ENCODE results near the gene CDH11.

Gene CDH11, protein sequence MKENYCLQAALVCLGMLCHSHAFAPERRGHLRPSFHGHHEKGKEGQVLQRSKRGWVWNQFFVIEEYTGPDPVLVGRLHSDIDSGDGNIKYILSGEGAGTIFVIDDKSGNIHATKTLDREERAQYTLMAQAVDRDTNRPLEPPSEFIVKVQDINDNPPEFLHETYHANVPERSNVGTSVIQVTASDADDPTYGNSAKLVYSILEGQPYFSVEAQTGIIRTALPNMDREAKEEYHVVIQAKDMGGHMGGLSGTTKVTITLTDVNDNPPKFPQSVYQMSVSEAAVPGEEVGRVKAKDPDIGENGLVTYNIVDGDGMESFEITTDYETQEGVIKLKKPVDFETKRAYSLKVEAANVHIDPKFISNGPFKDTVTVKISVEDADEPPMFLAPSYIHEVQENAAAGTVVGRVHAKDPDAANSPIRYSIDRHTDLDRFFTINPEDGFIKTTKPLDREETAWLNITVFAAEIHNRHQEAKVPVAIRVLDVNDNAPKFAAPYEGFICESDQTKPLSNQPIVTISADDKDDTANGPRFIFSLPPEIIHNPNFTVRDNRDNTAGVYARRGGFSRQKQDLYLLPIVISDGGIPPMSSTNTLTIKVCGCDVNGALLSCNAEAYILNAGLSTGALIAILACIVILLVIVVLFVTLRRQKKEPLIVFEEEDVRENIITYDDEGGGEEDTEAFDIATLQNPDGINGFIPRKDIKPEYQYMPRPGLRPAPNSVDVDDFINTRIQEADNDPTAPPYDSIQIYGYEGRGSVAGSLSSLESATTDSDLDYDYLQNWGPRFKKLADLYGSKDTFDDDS

DNA sequence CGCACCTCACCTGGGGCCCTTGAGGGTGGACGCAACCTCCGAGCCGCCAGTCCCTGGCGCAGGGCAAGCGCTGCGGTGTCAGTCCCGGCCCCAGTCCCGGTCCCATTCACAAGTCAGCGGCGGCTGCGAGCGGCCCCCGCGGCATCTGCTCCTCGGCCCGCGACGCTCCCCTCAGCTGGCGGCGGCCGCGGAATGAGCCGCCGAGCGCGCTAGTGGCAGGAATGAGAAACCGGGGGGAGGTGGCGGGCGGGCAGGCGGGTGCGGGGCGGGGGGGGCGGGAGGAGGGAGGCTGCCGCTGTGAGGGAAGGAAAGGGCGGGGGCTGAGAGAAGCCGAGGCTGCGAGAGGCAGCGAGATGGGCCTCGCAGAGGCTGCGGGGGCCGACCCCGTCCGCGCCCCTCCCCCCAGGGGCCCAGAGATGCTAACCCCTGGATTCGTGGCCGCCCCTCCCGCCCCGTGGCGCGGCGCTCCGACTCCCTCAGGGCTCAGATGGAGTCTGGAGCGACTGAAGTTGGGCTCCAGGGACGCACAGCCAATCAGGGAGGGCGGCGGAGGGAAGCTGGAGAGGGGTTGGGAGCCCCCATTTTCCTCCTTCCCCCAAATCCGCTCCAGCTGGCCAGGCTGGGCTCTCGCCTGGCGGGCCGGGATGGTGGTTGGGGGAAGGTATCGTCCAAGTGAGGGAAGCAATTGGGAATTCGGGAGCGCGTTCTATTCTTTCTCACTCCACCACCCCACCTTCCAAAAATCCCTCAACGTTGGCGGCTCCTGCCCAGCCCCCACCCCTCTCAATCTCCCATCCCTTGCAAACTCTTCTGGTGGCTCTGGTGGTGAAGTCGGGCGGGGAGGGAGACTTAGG is at the start of gene CDH11:
CDH11 (minus strand) TSS at position 194 of the 854 bp plus-strand sequence. CDS start 117,194 bp downstream, outside the sequence.
- no peak for DNase-seq (ENCODE audit: low spot score)

DNA sequence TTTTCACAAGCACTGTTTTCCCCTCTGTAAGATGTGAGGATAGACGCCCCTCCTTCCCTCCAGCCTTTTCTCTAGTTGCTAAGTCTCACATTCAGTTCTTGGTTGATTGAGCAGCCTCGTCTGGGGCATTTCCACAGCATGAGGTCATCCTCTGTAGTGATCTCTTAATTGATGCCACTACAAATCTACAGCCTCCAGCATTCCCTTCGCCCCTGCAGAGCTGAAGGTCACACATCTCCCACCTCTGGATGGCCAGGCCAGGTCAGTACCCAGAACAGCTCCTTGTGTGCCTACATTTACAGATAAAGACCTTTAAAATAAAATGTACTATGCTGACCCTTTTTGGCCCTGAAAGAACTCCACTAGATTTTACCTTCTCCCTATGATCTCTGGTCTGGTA is 32.5 kb upstream of the CDH11 start:
- DNase-seq (ENCODE audit: low spot score): no peak

DNA sequence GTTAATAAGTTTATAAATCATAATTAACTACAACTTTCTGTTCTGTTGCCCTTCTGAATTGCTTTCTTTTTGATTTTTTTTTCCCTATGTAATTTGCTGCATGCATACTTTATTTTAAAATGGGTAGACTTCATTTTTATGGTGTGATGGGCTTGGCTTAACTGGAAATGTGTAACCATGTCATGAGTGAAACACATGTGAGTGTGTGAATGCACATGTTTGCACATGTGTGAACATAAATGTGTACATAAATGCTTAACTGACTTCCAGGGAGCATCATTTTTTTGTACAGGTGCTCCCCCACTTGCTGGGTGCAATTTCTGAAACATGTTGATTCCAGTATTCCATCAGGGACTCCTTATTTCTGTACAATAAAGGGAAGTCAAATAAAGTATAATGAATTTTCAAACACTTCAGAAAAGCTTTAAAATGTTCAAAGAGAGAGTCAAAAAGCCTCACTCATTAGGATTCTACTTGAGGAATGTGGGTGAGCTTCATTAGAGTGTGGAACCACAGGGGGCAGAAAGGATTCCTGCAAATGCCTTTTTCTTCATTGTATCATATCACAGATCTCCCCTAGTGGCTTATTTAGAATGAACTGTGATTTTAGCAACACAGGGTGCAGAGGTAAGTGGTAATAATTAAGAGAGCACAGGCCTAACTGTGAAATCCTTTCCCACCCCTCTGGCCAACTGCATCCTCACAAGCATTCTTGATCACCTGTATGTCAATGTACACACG is 31.7 kb upstream of the CDH11 start:
- peak; percentile 4 for DNase-seq (ENCODE audit: low spot score)

- no peak for DNase-seq (ENCODE audit: low spot score)
These were observed 26.9 kb upstream of the CDH11 start for GRCh38 chr16:65148804-65149203.

- no peak for DNase-seq (ENCODE audit: low spot score)
These were observed 20.4 kb upstream of the CDH11 start for GRCh38 chr16:65142276-65142675.

GRCh38 chr16:65136681-65137080 is 14.8 kb upstream of the CDH11 start:
- no peak for DNase-seq (ENCODE audit: low spot score)

- peak; percentile 21 for DNase-seq (ENCODE audit: low spot score)
These were observed 5.2 kb upstream of the CDH11 start for GRCh38 chr16:65126845-65127624.

DNA sequence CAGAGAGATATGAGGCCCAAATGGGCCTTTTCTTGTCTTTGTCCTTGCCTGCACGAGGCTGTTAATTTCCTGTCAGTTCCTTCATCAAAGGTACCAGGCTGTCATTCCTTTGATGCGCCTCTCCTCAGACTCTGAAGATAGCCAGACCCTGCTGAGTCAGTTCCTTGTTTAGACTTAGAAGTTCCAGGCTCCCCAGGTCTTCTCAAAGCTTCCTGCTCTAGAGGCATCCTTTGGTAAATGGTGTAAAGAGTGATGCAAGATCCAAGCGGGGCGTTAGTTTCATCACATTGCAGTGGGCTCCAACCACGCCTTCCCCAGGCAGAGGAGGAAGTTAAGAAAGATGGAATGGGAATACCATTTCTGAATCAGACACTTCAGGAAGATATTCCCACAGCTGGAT is 4.0 kb upstream of the CDH11 start:
- no peak for DNase-seq (ENCODE audit: low spot score)

DNA sequence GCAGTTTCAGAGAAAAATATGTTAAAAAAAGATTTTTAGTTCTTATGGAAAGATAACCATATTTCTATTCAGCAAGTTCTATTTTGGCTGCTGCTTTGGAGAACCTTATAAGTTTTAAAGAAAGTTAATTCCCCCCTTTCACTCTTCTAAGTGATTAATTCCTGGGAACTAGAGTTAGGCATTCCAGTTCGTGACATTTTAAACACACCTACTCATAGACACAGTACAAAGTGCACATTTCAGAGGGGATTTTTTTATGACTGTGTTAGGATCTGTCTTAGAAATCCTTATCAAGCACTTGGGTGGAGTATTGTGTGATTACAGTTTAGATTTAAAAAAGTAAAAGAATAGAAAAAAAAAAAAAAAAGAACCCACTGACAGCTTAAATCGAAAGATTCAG is 3.5 kb upstream of the CDH11 start:
- no peak for DNase-seq (ENCODE audit: low spot score)

GRCh38 chr16:65124596-65124995 is 2.7 kb upstream of the CDH11 start:
- no peak for DNase-seq (ENCODE audit: low spot score)

DNA sequence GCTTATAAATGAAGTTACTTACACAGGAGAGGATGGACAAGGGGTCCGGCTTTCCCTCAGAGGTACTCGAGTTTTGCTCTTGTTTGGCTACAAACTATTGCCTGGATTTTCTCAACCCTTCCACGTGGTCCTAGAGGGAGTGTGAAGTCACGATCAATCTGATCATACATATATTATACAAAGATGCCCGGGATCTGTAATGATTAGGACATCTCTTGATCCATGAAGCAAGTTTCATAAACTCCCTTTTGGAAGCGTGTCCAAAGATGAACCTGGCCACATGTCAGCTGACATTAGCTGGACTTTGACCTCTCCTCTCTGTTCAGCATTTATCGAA is 2.3 kb upstream of the CDH11 start:
- DNase-seq (ENCODE audit: low spot score): no peak

- DNase-seq (ENCODE audit: low spot score): no peak
These were observed 1.7 kb upstream of the CDH11 start for GRCh38 chr16:65123396-65124211.

GRCh38 chr16:65122724-65123395 is 997 bp upstream of the CDH11 start:
- no peak for DNase-seq (ENCODE audit: low spot score)

GRCh38 chr16:65120831-65121721 is 787 bp downstream of the CDH11 start:
- DNase-seq (ENCODE audit: low spot score): no peak

DNA sequence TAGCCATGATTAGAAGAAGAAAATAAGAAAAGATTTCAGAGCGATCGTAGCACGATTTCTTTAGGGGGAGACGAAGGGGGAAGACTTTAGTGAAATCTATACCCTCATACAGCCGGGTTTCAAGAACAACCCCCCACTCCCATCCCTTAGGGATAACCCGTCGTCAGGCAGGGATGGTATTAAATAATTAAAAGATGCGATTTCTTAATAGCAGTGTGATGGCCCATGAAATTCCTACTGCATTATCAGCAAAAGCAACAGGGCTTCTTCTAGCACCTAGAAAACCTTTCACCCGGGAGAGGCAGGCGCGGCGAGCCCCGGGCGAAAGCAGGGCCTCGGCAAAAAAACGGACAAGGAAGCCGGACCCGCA is 1.4 kb downstream of the CDH11 start:
- DNase-seq (ENCODE audit: low spot score): no peak

DNA sequence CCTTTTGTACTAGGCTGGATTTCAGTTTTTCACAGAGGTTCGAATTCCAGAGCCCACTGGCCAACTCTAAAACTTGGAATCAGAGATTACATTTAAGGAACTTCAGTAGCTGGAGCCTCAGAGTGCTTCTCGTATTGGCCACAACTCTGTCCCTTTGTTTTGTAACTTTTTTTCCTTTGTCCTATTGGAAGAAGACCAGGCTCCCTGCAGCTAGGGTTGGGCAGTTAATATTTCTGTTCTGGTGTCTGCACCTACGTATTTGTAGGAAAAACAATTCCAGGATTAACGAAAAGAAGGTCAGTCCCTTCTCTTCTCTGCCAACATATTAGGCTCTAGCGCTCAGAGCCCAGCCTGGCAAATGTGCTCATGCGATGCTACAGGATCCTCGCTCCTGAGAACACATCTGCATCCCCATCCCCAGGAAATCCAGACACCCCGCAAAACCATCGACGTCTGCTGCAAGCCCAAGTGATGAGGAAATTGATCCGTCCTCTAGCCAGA is 1.9 kb downstream of the CDH11 start:
- no peak for DNase-seq (ENCODE audit: low spot score)

DNA sequence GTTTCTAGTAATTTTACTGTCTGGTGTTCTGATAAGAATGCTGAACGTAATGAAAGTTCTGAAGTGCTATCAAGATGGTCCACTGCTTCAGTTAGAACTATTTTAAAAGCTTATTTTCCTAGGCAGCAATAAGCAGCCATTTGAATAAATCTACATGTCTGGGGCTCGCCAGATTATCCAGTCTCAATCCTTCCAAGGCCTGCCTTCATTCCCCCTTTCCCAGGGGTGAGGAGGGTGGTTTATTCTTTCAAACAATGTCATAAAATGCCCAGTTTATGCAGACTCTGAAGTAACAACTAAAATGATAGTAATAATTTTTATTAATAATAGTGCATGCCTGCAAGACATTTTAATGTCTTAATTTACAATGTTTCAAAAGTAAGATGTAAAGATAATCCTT is 2.4 kb downstream of the CDH11 start:
- no peak for DNase-seq (ENCODE audit: low spot score)

DNA sequence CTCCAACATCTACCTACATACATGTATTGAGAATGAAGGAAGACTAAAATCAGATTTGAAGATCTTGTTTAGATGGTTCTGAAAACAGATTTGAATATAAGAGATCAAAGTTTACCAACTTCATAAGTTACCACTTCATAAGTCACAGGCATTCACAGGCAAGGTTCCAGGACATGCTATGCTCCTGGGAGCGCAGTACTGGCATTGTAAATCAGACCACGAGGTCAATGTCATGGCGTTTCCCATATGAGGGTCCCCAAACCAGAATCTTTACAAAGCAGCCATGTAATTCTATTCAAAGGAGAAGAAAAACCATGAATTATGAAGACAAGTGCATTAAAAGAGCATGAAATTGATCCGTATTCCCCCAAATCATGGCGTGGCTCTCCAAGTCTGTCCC is 3.0 kb downstream of the CDH11 start:
- DNase-seq (ENCODE audit: low spot score): no peak

All from NAMALWA (cell line).